ENCODE data around the gene NCAM2.
A peak's percentile ranks its signal among the peaks of the same experiment; 100 is the strongest.

NCAM2 gene

GRCh38 chr21:21184771-21185528, 186.7 kb downstream of the NCAM2 start:
- no peaks in the 10 kb centered on the region for H3K4me1 Mint-ChIP-seq
- H3K27ac Mint-ChIP-seq, result no peak overlapping the region
- no peak overlapping the region for H3K4me3 Mint-ChIP-seq
- DNase-seq, result no peak
- H3K27me3 Mint-ChIP-seq, result no peaks in the 10 kb centered on the region
- no peaks in the 10 kb centered on the region for H3K9me3 Mint-ChIP-seq
- CTCF ChIA-PET, result no interaction called here
- H3K36me3 Mint-ChIP-seq, result no peaks in the 10 kb centered on the region

GRCh38 chr21:21187579-21187978, 189.4 kb downstream of the NCAM2 start:
- H3K4me1 Mint-ChIP-seq, result no peaks in the 10 kb centered on the region
- H3K36me3 Mint-ChIP-seq, result no peaks in the 10 kb centered on the region
- H3K27me3 Mint-ChIP-seq, result no peaks in the 10 kb centered on the region
- no peak overlapping the region for H3K4me3 Mint-ChIP-seq
- H3K9me3 Mint-ChIP-seq, result no peaks in the 10 kb centered on the region
- H3K27ac Mint-ChIP-seq, result no peak overlapping the region
- CTCF ChIA-PET, result no interaction called here
- DNase-seq, result no peak

DNA sequence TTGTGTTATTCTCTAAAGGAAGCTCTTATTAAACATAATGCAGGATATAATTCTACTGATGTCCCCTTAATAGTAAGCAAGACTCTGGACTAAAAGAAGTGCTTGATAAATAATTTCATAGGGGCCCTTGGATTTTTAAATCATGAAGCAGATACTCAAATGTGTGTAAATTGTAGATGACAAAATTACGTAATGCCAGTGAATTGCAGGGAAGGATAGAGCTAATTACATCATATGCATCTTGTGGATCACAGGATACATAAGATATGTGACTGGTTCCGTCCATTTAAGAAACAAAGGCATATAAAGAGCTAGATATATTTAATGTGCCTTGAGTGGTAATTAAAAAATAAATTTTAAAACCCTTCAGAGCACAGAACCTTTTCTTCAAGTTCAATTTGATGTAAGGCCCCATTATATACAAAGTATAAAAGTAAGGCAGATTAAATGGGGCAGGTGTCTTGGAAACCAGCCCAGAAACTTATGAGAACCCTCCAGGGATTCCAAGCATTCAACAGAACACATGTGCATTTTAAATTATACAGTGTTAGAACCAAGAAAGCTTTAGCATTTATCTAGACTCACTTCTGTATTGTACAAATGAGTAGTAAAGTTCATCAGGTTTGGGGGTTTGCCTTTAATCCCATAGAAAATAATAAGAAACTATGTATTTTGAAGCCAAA, 190.4 kb downstream of the NCAM2 start:
- no peak for DNase-seq
- H3K4me1 Mint-ChIP-seq, result no peaks in the 10 kb centered on the region
- H3K4me3 Mint-ChIP-seq, result no peak overlapping the region
- CTCF ChIA-PET, result no interaction called here
- no peaks in the 10 kb centered on the region for H3K9me3 Mint-ChIP-seq
- H3K27ac Mint-ChIP-seq, result no peak overlapping the region
- no peaks in the 10 kb centered on the region for H3K36me3 Mint-ChIP-seq
- H3K27me3 Mint-ChIP-seq, result no peaks in the 10 kb centered on the region

DNA sequence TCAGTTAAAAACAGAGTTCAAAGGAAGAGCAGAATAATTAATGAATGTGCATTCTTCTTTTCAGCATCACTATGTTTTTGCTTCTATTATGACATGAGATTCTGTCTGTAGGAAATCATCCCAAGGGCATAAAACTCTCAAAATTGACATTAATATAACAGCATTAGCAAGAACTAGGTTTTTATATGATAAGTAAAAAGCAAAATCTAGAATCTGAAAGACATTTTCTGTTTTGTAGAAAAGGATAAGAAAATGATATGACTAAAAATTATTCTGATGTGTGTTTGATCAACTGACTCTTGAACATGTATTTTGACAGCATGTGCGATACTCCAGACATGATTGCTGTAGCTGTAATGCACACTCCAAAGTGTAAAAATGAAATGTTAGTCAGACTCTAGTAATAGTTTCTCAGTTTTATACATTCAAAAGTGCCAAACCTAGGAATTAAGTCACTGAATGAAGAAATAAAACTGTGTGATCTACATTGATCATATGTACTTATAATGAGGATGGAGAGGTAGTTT, 197.3 kb downstream of the NCAM2 start:
- H3K27ac Mint-ChIP-seq, result no peak overlapping the region
- H3K9me3 Mint-ChIP-seq, result no peaks in the 10 kb centered on the region
- H3K4me3 Mint-ChIP-seq, result no peak overlapping the region
- CTCF ChIA-PET, result no interaction called here
- no peaks in the 10 kb centered on the region for H3K36me3 Mint-ChIP-seq
- no peaks in the 10 kb centered on the region for H3K27me3 Mint-ChIP-seq
- no peak for DNase-seq
- H3K4me1 Mint-ChIP-seq, result peaks cover 13% of the 10 kb centered on the region

DNA sequence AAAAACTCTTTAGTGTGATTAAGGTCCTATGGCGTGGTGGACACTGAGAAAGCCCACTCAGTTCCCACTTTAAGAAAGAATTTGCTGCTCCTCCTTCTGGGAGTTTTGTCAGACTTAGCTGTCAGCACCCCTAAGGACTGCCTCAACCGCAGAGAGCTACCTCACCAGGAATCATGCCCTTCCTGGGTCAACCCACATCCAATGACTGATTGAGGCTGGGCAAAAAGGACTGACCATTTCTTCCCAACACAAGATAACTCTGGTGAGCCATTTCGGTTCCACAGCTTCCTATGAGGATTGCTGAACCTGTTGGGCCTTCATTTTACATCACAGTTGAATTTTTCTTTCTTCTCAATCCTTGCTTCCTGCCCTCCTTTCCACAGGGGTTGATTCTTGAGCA, 197.9 kb downstream of the NCAM2 start:
- Mint-ChIP-seq H3K27ac (no peak overlapping the region), H3K4me3 (no peak overlapping the region), H3K4me1 (peaks cover 13% of the 10 kb centered on the region), H3K27me3 (no peaks in the 10 kb centered on the region), H3K36me3 (no peaks in the 10 kb centered on the region), H3K9me3 (no peaks in the 10 kb centered on the region)
- CTCF ChIA-PET, result no interaction called here
- no peak for DNase-seq

DNA sequence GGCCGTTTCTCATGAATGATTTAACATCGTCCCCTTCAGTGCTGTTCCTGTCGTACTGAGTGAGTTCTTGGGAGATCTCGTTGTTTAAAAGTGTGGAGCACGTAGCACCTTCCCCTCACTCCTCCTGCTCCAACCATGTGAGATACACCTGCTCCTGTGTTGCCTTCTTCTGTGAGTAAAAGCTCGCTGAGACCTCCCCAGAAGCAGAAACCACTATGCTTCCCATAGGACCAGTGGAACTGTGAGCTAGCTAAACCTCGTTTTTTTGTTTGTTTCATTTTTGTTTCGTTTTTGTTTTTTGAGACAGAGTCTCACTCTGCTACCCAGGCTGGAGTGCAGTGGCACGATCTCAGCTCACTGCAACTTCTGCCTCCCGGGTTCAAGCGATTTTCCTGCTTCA, 198.6 kb downstream of the NCAM2 start:
- Mint-ChIP-seq H3K36me3 (no peaks in the 10 kb centered on the region), H3K27me3 (no peaks in the 10 kb centered on the region), H3K4me1 (peaks cover 13% of the 10 kb centered on the region), H3K9me3 (no peaks in the 10 kb centered on the region), H3K27ac (no peak overlapping the region), H3K4me3 (no peak overlapping the region)
- CTCF ChIA-PET, result no interaction called here
- DNase-seq, result no peak

DNA sequence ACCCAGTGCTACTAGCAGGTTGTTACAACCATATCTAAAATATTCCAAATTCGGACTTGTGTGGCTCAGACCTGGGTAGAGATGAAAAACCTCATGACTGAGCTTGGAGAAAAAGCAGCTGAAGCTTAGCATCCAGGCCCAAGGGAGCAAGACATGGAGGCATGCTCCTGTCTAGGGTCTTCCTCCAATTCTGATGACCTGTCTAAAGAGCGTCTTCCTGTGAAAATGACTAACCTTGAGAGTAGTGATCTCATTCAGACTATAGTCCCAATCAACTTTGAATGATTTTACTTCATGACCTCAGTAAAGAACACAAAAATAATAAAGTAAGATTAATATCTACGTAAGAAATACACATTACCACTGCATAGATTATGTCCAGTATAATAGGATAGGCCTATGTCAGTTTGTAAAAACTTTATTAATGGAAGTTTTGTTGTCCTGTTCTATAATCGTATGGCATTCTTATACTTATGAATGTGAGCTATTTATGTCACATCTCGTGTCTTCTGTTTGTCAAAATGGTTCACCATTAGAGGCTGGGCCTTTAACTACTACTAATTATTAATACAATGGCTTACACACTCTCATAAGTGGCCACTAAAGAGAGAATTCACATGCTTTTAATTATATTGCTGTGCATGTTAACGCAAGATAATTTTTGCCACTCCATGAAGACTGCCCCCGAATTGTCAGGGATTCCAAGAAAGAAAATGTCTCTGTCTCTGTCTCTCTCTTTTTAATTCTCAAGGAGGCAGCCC, 201.3 kb downstream of the NCAM2 start:
- Mint-ChIP-seq H3K4me3 (no peak overlapping the region), H3K9me3 (no peaks in the 10 kb centered on the region), H3K36me3 (no peaks in the 10 kb centered on the region), H3K27ac (peak overlapping the region; percentile 38), H3K27me3 (no peaks in the 10 kb centered on the region), H3K4me1 (peaks cover 13% of the 10 kb centered on the region)
- CTCF ChIA-PET, result interaction anchor here (1.2 kb wide), 1 partner anchor 10 kb away, joined by 3 read pairs; no protein-coding TSS in a partner anchor
- no peak for DNase-seq

- peak; percentile 36 for DNase-seq
- Mint-ChIP-seq H3K27ac (peak overlapping the region; percentile 38), H3K27me3 (no peaks in the 10 kb centered on the region), H3K4me1 (peaks cover 13% of the 10 kb centered on the region), H3K9me3 (no peaks in the 10 kb centered on the region), H3K36me3 (no peaks in the 10 kb centered on the region), H3K4me3 (no peak overlapping the region)
- CTCF ChIA-PET, result interaction anchor here (1.2 kb wide), 1 partner anchor 10 kb away, joined by 3 read pairs; no protein-coding TSS in a partner anchor
Measured at GRCh38 chr21:21200103-21200938, 202.1 kb downstream of the NCAM2 start.

GRCh38 chr21:21200939-21201615, 202.9 kb downstream of the NCAM2 start:
- H3K27ac Mint-ChIP-seq, result no peak overlapping the region
- peaks cover 13% of the 10 kb centered on the region for H3K4me1 Mint-ChIP-seq
- H3K9me3 Mint-ChIP-seq, result no peaks in the 10 kb centered on the region
- CTCF ChIA-PET, result no interaction called here
- no peak overlapping the region for H3K4me3 Mint-ChIP-seq
- H3K27me3 Mint-ChIP-seq, result no peaks in the 10 kb centered on the region
- no peaks in the 10 kb centered on the region for H3K36me3 Mint-ChIP-seq
- DNase-seq, result no peak

DNA sequence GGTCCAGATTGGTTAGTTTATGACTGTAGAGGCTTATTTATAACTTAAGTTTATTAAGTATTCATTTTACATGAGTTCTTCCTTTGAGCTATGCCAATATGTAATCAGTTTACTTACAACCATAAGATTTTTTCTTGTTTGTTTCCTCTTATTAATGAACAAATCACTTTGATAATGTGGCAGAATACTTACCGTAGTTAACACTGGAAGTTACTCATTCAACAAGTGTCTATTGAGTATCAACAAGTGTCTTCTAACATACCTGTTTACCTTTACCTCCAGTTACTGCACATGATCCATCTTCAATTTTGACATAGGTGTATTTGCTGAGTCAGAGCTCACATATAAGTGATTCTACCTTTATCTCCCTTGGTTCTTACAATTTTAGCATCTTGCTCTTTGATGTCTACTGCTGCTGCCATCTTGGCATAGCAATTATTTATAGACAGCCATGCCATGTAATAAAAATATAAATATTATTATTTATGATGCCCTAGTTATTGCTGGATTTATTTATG, 205.7 kb downstream of the NCAM2 start:
- CTCF ChIA-PET, result no interaction called here
- no peaks in the 10 kb centered on the region for H3K27me3 Mint-ChIP-seq
- H3K4me1 Mint-ChIP-seq, result peaks cover 13% of the 10 kb centered on the region
- H3K27ac Mint-ChIP-seq, result no peak overlapping the region
- no peak for DNase-seq
- H3K9me3 Mint-ChIP-seq, result no peaks in the 10 kb centered on the region
- no peak overlapping the region for H3K4me3 Mint-ChIP-seq
- no peaks in the 10 kb centered on the region for H3K36me3 Mint-ChIP-seq

GRCh38 chr21:21204366-21204996, 206.3 kb downstream of the NCAM2 start:
- Mint-ChIP-seq H3K4me1 (peaks cover 8% of the 10 kb centered on the region), H3K27ac (no peak overlapping the region), H3K36me3 (no peaks in the 10 kb centered on the region), H3K9me3 (no peaks in the 10 kb centered on the region), H3K4me3 (no peak overlapping the region), H3K27me3 (no peaks in the 10 kb centered on the region)
- no peak for DNase-seq
- CTCF ChIA-PET, result no interaction called here

GRCh38 chr21:21205604-21206003, 207.4 kb downstream of the NCAM2 start:
- Mint-ChIP-seq H3K27me3 (no peaks in the 10 kb centered on the region), H3K36me3 (no peaks in the 10 kb centered on the region), H3K4me1 (no peaks in the 10 kb centered on the region), H3K4me3 (no peak overlapping the region), H3K27ac (no peak overlapping the region), H3K9me3 (no peaks in the 10 kb centered on the region)
- CTCF ChIA-PET, result no interaction called here
- no peak for DNase-seq

- CTCF ChIA-PET, result no interaction called here
Measured at GRCh38 chr21:21210552-21210951, 212.3 kb downstream of the NCAM2 start.

More at GRCh38 chr21:21210552-21210951, 212.3 kb downstream of the NCAM2 start:
- H3K27me3 Mint-ChIP-seq, result no peaks in the 10 kb centered on the region
- H3K9me3 Mint-ChIP-seq, result no peaks in the 10 kb centered on the region
- H3K36me3 Mint-ChIP-seq, result no peaks in the 10 kb centered on the region
- no peak overlapping the region for H3K4me3 Mint-ChIP-seq
- no peaks in the 10 kb centered on the region for H3K4me1 Mint-ChIP-seq
- H3K27ac Mint-ChIP-seq, result no peak overlapping the region
- DNase-seq, result no peak

Data from activated naive CD4-positive, alpha-beta T cell treated with anti-CD3 and anti-CD28 coated beads, Interleukin-2, amount 10 ng/mL, durations not matched to agents 7 days and 5 days (primary cell).